ENCODE data around the gene SLC19A1.
"Not testable (repeated sequence)": the region's sequence is repeated elsewhere in the genome, so short reads cannot be mapped to it uniquely, and the experiment has no call there.

DNA sequence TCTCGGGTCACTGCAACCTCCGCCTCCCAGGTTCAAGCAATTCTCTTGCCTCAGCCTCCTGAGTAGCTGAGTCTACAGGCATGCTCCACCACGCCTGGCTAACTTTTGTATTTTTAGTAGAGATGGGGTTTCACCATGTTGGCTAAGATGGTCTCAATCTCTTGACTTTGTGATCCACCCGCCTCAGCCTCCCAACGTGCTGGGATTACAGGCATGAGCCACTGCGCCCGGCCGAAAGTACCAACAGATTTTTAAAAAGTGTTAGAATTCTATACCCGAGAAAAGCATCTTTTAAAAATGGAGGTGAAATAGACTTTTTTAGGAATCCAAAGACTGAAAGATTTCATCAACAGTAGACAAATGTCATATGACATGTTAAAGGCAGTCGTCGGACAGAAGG, 21.9 kb upstream of the SLC19A1 start:
- TF ChIP-seq, protein P1, sequence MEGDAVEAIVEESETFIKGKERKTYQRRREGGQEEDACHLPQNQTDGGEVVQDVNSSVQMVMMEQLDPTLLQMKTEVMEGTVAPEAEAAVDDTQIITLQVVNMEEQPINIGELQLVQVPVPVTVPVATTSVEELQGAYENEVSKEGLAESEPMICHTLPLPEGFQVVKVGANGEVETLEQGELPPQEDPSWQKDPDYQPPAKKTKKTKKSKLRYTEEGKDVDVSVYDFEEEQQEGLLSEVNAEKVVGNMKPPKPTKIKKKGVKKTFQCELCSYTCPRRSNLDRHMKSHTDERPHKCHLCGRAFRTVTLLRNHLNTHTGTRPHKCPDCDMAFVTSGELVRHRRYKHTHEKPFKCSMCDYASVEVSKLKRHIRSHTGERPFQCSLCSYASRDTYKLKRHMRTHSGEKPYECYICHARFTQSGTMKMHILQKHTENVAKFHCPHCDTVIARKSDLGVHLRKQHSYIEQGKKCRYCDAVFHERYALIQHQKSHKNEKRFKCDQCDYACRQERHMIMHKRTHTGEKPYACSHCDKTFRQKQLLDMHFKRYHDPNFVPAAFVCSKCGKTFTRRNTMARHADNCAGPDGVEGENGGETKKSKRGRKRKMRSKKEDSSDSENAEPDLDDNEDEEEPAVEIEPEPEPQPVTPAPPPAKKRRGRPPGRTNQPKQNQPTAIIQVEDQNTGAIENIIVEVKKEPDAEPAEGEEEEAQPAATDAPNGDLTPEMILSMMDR (IDR thresholded peaks at IDR 0.05; ENCODE audit: borderline replicate concordance, extremely low read depth, low read length, poor library complexity, severe bottlenecking): not testable (repeated sequence)
- TF ChIP-seq EZH2 (IDR thresholded peaks at IDR 0.05; ENCODE audit: borderline replicate concordance, low read depth, low read length, severe bottlenecking): not testable (repeated sequence)
